Right lobe of liver (tissue), 4 donors: ENCODE measurements around the gene BMP5.

Experiments
- POLR2A ChIP-seq: fragments of 450-650 bp; IDR thresholded peaks from one replicate; pipeline ENCODE4 v1.6.1; 2017; ENCODE audit warnings: antibody characterized with exemption, mild to moderate bottlenecking
- TF ChIP-seq, protein P1 (sequence below), 4 donors: fragments of 200-600 bp in 3 of 4; fragments of 450-650 bp in 1 of 4; IDR thresholded peaks; one replicate each; pipeline versions ENCODE4 v1.5.1 to v1.8.0; 2016 to 2022; ENCODE audit warnings: antibody characterized with exemption in 4 of 4, mild to moderate bottlenecking in 2 of 4
- donor health status: DM: no; HTN: no; CAD: no.
- donor health status: DM: no; HTN: no; CAD: no.
- donor health status: DM: no; HTN: yes; CAD: no.

DNA sequence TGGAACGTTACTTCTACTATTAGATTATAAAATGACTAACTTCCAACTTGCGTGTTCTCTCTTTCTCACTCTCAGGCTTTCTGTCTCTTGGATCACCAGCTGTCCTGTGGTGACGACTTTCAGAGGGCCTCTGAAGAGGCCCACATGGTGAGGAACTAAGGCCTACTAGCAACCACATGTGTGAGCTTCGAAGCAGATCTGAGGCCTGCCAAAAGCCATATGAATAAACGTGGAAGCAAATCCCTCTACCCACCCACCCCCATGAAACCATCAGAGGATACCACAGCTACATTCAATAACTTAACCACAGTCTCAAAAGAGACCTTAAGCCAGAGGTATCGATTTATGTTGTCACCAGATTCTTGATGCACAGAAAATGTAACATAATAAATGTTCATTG is 13.5 kb upstream of the BMP5 start:
- TF ChIP-seq, protein P1, sequence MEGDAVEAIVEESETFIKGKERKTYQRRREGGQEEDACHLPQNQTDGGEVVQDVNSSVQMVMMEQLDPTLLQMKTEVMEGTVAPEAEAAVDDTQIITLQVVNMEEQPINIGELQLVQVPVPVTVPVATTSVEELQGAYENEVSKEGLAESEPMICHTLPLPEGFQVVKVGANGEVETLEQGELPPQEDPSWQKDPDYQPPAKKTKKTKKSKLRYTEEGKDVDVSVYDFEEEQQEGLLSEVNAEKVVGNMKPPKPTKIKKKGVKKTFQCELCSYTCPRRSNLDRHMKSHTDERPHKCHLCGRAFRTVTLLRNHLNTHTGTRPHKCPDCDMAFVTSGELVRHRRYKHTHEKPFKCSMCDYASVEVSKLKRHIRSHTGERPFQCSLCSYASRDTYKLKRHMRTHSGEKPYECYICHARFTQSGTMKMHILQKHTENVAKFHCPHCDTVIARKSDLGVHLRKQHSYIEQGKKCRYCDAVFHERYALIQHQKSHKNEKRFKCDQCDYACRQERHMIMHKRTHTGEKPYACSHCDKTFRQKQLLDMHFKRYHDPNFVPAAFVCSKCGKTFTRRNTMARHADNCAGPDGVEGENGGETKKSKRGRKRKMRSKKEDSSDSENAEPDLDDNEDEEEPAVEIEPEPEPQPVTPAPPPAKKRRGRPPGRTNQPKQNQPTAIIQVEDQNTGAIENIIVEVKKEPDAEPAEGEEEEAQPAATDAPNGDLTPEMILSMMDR (IDR thresholded peaks at IDR 0.05): no peak
- TF ChIP-seq POLR2A: no peak
